Measurements from ENCODE around the gene RASD1. TPM values are rescaled to one million over a fixed set of nuclear protein-coding genes. Genes with fewer than 3 reads are reported as not detected.

The RASD1 gene
- polyA plus RNA-seq, 1 of the 3 experiments (the other 2 are of a cell fraction) = 0.43 TPM

DNA sequence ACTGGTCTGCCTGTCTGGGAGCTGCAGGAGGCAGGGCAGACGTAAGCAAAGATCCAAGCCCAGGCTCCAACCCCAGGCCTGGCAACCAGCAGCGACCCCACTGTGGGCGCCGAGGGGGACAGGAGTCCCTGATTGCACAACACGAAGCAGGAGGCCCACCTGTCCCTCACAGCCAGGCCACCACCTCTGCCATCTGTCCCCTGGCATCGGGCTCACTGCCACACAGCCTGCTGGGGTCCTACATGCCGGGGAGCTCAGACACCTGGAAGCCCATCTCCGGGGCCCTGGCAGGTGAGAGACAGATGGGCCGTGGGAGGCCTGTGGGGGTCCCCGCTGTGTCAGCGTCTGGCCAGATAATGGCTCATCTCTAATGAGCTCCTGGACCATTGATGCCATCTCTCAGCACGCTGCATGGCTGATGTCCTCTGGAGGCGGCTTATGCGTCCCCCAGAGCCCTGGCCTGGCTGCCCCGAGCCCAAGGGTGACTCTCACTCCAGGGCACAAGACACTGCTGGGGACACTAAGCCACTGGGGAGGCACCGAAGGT, 11.3 kb upstream of the RASD1 start:
- POLR2A ChIA-PET = no interaction called here
- Histone ChIP-seq H3K27ac (ENCODE audit: low read depth in 2 of 2, low read length in 1 of 2) (no peak overlapping the region), H4K20me1 (ENCODE audit: insufficient read depth) (peaks cover 16% of the 10 kb centered on the region; the same call in 1 of the 2 replicates), H3K4me2 (no peak overlapping the region), H3K9me2 (no peaks in the 10 kb centered on the region), H3K4me1 (ENCODE audit: control insufficient read depth in 1 of 2, insufficient read depth in 2 of 2, low read depth in 1 of 2, low read length in 1 of 2) (peaks cover 6 to 23% of the 10 kb centered on the region in 2 experiments; a peak in 2 of 4 replicates), H3K36me3 (replicated peaks in 1 of 2; ENCODE audit: control insufficient read depth in 1 of 2, insufficient read depth in 2 of 2, low read length in 1 of 2) (no peaks in the 10 kb centered on the region), H3K79me2 (ENCODE audit: insufficient read depth) (no peaks in the 10 kb centered on the region), H3K4me3 (ENCODE audit: low read depth in 2 of 2, low read length in 1 of 2) (no peak overlapping the region), H3F3A (replicated peaks; ENCODE audit: insufficient read depth) (no peaks in the 10 kb centered on the region), H2AFZ (ENCODE audit: low read depth) (no peak overlapping the region), H3K9me3 (no peaks in the 10 kb centered on the region), H3K27me3 (ENCODE audit: insufficient read depth) (no peaks in the 10 kb centered on the region), H3K9ac (no peak overlapping the region)
- DNase-seq = no peak
- CTCF ChIA-PET = interaction anchor here (0.8 to 3.3 kb wide), 5 partner anchors 8 to 153 kb away, joined by 3 to 32 read pairs (median 14); partner anchors contain the start of gene RASD1
- TF ChIP-seq NRF1 (IDR thresholded peaks at IDR 0.05; ENCODE audit: low read depth, low read length) = no peak
- TF ChIP-seq RCOR1 (IDR thresholded peaks at IDR 0.05; ENCODE audit: low read length) = no peak
- TF ChIP-seq MEF2A (IDR thresholded peaks at IDR 0.05; ENCODE audit: borderline replicate concordance, low read depth) = no peak
- TF ChIP-seq, protein P1, sequence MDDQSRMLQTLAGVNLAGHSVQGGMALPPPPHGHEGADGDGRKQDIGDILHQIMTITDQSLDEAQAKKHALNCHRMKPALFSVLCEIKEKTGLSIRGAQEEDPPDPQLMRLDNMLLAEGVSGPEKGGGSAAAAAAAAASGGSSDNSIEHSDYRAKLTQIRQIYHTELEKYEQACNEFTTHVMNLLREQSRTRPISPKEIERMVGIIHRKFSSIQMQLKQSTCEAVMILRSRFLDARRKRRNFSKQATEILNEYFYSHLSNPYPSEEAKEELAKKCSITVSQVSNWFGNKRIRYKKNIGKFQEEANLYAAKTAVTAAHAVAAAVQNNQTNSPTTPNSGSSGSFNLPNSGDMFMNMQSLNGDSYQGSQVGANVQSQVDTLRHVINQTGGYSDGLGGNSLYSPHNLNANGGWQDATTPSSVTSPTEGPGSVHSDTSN (IDR thresholded peaks at IDR 0.05) = no peak
- TF ChIP-seq FOXM1 (IDR thresholded peaks at IDR 0.05; ENCODE audit: low read depth) = no peak
- 81% methylated on average over 5 of the region's 16 CpGs for WGBS (ENCODE audit: low lambda C conversion rate)

DNA sequence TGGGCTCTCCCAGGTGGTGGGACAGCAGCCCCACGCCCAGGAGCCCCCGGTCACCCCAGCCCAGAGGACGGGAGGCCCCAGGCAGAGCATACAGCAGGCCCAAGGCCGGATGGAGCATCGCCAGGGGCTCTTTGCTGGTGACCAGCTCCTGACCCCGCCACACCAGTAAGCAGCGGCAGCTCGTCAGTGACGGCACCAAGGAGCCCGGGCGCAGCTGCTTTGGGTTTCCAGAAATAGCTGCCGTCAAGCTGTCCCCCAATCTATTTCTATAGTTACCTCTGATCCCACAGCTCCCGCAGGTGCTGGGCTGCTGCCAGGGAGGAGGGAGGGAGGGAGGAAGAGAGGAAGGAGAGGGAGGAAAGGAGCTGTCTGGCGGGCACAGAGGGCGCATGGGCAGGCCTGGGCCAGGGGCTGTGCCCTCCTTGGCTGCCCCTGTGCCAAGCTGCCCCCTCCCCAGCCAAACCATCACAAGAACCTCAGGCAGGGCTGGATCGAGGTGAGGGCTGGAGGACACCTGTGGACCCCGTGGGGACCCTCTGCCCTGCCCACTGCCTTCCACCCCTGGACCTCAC, 10.8 kb upstream of the RASD1 start:
- Histone ChIP-seq H2AFZ (ENCODE audit: low read depth) (no peak overlapping the region), H3K4me1 (ENCODE audit: control insufficient read depth in 1 of 2, insufficient read depth in 2 of 2, low read depth in 1 of 2, low read length in 1 of 2) (peaks cover 2 to 22% of the 10 kb centered on the region in 2 experiments; a peak in 2 of 4 replicates), H3K79me2 (ENCODE audit: insufficient read depth) (no peaks in the 10 kb centered on the region), H3K27me3 (ENCODE audit: insufficient read depth) (no peaks in the 10 kb centered on the region), H3F3A (replicated peaks; ENCODE audit: insufficient read depth) (no peaks in the 10 kb centered on the region), H3K4me2 (no peak overlapping the region), H3K4me3 (ENCODE audit: low read depth in 2 of 2, low read length in 1 of 2) (no peak overlapping the region), H3K9me2 (no peaks in the 10 kb centered on the region), H3K27ac (ENCODE audit: low read depth in 2 of 2, low read length in 1 of 2) (no peak overlapping the region), H3K9me3 (no peaks in the 10 kb centered on the region), H4K20me1 (ENCODE audit: insufficient read depth) (peaks cover 10% of the 10 kb centered on the region; the same call in 1 of the 2 replicates), H3K36me3 (replicated peaks in 1 of 2; ENCODE audit: control insufficient read depth in 1 of 2, insufficient read depth in 2 of 2, low read length in 1 of 2) (no peaks in the 10 kb centered on the region), H3K9ac (no peak overlapping the region)
- CTCF ChIA-PET = interaction anchor here (0.8 to 3.3 kb wide), 5 partner anchors 8 to 152 kb away, joined by 3 to 32 read pairs (median 14); partner anchors contain the start of gene RASD1
- peak; percentile 48 for DNase-seq
- POLR2A ChIA-PET = no interaction called here
- WGBS (ENCODE audit: low lambda C conversion rate) = 90% methylated on average over 10 of the region's 17 CpGs
- TF ChIP-seq ELF1 (IDR thresholded peaks at IDR 0.05) (no peak), SMC3 (IDR thresholded peaks at IDR 0.05; ENCODE audit: low read depth, low read length) (no peak), GABPA (IDR thresholded peaks at IDR 0.05; ENCODE audit: low read depth) (no peak), FOSL2 (IDR thresholded peaks at IDR 0.05; ENCODE audit: borderline replicate concordance, low read depth) (no peak), EZH2phosphoT487 (IDR thresholded peaks at IDR 0.05; ENCODE audit: borderline replicate concordance, low read depth) (no peak), FOXJ3 (CRISPR knock-in tag; IDR thresholded peaks at IDR 0.05) (no peak), RCOR1 (IDR thresholded peaks at IDR 0.05; ENCODE audit: low read length) (no peak)
- TF ChIP-seq, protein P2, sequence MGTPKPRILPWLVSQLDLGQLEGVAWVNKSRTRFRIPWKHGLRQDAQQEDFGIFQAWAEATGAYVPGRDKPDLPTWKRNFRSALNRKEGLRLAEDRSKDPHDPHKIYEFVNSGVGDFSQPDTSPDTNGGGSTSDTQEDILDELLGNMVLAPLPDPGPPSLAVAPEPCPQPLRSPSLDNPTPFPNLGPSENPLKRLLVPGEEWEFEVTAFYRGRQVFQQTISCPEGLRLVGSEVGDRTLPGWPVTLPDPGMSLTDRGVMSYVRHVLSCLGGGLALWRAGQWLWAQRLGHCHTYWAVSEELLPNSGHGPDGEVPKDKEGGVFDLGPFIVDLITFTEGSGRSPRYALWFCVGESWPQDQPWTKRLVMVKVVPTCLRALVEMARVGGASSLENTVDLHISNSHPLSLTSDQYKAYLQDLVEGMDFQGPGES (IDR thresholded peaks at IDR 0.05; ENCODE audit: low read depth, low read length) = no peak
- TF ChIP-seq, protein P3, sequence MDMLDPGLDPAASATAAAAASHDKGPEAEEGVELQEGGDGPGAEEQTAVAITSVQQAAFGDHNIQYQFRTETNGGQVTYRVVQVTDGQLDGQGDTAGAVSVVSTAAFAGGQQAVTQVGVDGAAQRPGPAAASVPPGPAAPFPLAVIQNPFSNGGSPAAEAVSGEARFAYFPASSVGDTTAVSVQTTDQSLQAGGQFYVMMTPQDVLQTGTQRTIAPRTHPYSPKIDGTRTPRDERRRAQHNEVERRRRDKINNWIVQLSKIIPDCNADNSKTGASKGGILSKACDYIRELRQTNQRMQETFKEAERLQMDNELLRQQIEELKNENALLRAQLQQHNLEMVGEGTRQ (IDR thresholded peaks at IDR 0.05; ENCODE audit: borderline replicate concordance, low read depth, low read length) = no peak

Measured in SK-N-SH (cell line).